Caco-2 (cell line): Measurements from ENCODE around the gene CDKL4. TPM values are rescaled to one million over a fixed set of nuclear protein-coding genes. Genes with fewer than 3 reads are reported as not detected.

ENCODE experiments used
- BruUV-seq: library from RNA; stranded (reverse); fragments of 400-500 nt; replicated peaks from 2 replicates; lab custom pipeline; 2021; lab: Mats Ljungman, UMichigan
- CTCF ChIA-PET: fragments of 300-600 bp; sonication (Branson Sonifier 250); formaldehyde crosslinking; loops from one replicate; lab custom pipeline; 2022; ENCODE audit warnings: antibody characterized with exemption; lab: Charles Lee
- POLR2A ChIA-PET: fragments of 300-600 bp; sonication (Branson Sonifier 250); formaldehyde crosslinking; loops from one replicate; lab custom pipeline; 2022; ENCODE audit warnings: antibody characterized with exemption; lab: Charles Lee
- DNase-seq, 2 experiments: peaks; one replicate each; pipeline versions ENCODE4 v3.0.0 to v3.0.0-alpha.2; 2020 to 2022
- H3K27me3 ChIP-seq: replicated peaks from 2 replicates; pipeline ENCODE4 v1.6.0; 2011; ENCODE audit warnings: low read length; ENCODE audit not compliant: control insufficient read depth, insufficient read depth
- H3K36me3 ChIP-seq: 2 replicates; pipeline ENCODE4 v1.5.1; 2011; ENCODE audit warnings: low read length; ENCODE audit not compliant: control insufficient read depth, insufficient read depth
- H3K4me1 ChIP-seq: fragments of 250-450 bp; sonication (Bioruptor Pico); 2 replicates; pipeline ENCODE4 v1.5.1; 2020; ENCODE audit warnings: mild to moderate bottlenecking
- H3K4me3 ChIP-seq: 2 replicates; pipeline ENCODE4 v1.5.1; 2011; ENCODE audit warnings: low read depth, mild to moderate bottlenecking, control low read depth, low read length
- H3K9me3 ChIP-seq: fragments of 250-450 bp; sonication (Bioruptor Pico); 2 replicates; pipeline ENCODE4 v1.5.1; 2020; ENCODE audit warnings: mild to moderate bottlenecking, moderate library complexity
- H3K27ac Mint-ChIP-seq: one replicate; pipeline ENCODE4 v1.8.0; 2022; ENCODE audit warnings: mixed read lengths; ENCODE audit not compliant: unreplicated experiment
- H3K27me3 Mint-ChIP-seq: one replicate; pipeline ENCODE4 v1.8.0; 2022; ENCODE audit warnings: mixed read lengths; ENCODE audit not compliant: insufficient read depth, unreplicated experiment
- H3K36me3 Mint-ChIP-seq: one replicate; pipeline ENCODE4 v1.8.0; 2022; ENCODE audit warnings: mild to moderate bottlenecking, mixed read lengths; ENCODE audit not compliant: insufficient read depth, unreplicated experiment
- H3K4me1 Mint-ChIP-seq: one replicate; pipeline ENCODE4 v1.8.0; 2022; ENCODE audit warnings: low read depth, mixed read lengths; ENCODE audit not compliant: unreplicated experiment
- H3K4me3 Mint-ChIP-seq: one replicate; pipeline ENCODE4 v1.8.0; 2022; ENCODE audit warnings: mild to moderate bottlenecking, moderate library complexity, mixed read lengths; ENCODE audit not compliant: unreplicated experiment
- H3K9me3 Mint-ChIP-seq: one replicate; pipeline ENCODE4 v1.8.0; 2022; ENCODE audit warnings: mixed read lengths; ENCODE audit not compliant: unreplicated experiment
- CTCF ChIP-seq, 2 experiments: fragments of 200-600 bp in 1 of 2; IDR thresholded peaks; 1 replicate in 1 of 2; 2 replicates in 1 of 2; pipeline versions ENCODE4 v1.5.1 to v1.8.0; 2011 to 2022; ENCODE audit warnings: antibody characterized with exemption in 1 of 2, control low read depth in 1 of 2, inconsistent platforms in 1 of 2, low read depth in 1 of 2, low read length in 1 of 2, mild to moderate bottlenecking in 1 of 2, moderate library complexity in 1 of 2; ENCODE audit not compliant: insufficient read depth in 1 of 2, severe bottlenecking in 1 of 2, unreplicated experiment in 1 of 2
- intact Hi-C: fragments of 100-400 bp; cut with micrococcal nuclease; formaldehyde crosslinking; loops from one replicate; pipeline ENCODE4 v1.10.0; 2022; ENCODE audit not compliant: unreplicated experiment
- total RNA-seq: library from RNA; stranded (reverse); gene quantifications from 2 replicates; pipeline ENCODE4 v1.2.3, GENCODE V29; 2022

CDKL4 gene
- total RNA-seq, 1 experiment from 2014 or later: 1.4 TPM

- H3K9me3 ChIP-seq: no peaks in the 10 kb centered on the region
- no peak for TF ChIP-seq CTCF (IDR thresholded peaks at IDR 0.05; ENCODE audit: insufficient read depth in 1 of 2, low read depth in 1 of 2, low read length in 1 of 2, severe bottlenecking in 1 of 2, unreplicated experiment in 1 of 2)
- no peaks in the 10 kb centered on the region for H3K4me1 Mint-ChIP-seq
- peaks cover 7% of the 10 kb centered on the region for H3K4me1 ChIP-seq
- ChIA-PET POLR2A (no interaction called here), CTCF (no interaction called here)
- no peaks in the 10 kb centered on the region for H3K27me3 ChIP-seq
- DNase-seq: no peak
- H3K27ac Mint-ChIP-seq: no peak overlapping the region
- H3K4me3 Mint-ChIP-seq: no peak overlapping the region
- no peaks in the 10 kb centered on the region for H3K36me3 ChIP-seq
- BruUV-seq: no TSS peak
- H3K9me3 Mint-ChIP-seq: no peaks in the 10 kb centered on the region
- intact Hi-C loops: loop anchor here (10.0 kb wide), 1 partner anchor 184 kb away; no protein-coding TSS in a partner anchor
- H3K4me3 ChIP-seq: no peak overlapping the region
- no peaks in the 10 kb centered on the region for H3K27me3 Mint-ChIP-seq
- peaks cover 7% of the 10 kb centered on the region for H3K36me3 Mint-ChIP-seq
Measured at GRCh38 chr2:39128919-39129391, 114.8 kb downstream of the CDKL4 start.

GRCh38 chr2:39127973-39128372 is 115.8 kb downstream of the CDKL4 start:
- Mint-ChIP-seq H3K9me3 (no peaks in the 10 kb centered on the region), H3K4me3 (no peak overlapping the region), H3K27me3 (no peaks in the 10 kb centered on the region), H3K4me1 (peaks cover 4% of the 10 kb centered on the region), H3K36me3 (peaks cover 15% of the 10 kb centered on the region), H3K27ac (no peak overlapping the region)
- H3K27me3 ChIP-seq: no peaks in the 10 kb centered on the region
- no peak for DNase-seq
- BruUV-seq: no TSS peak
- intact Hi-C loops: loop anchor here (10.0 kb wide), 1 partner anchor 183 kb away; no protein-coding TSS in a partner anchor
- no peak for TF ChIP-seq CTCF (IDR thresholded peaks at IDR 0.05; ENCODE audit: insufficient read depth in 1 of 2, low read depth in 1 of 2, low read length in 1 of 2, severe bottlenecking in 1 of 2, unreplicated experiment in 1 of 2)
- H3K9me3 ChIP-seq: no peaks in the 10 kb centered on the region
- H3K36me3 ChIP-seq: no peaks in the 10 kb centered on the region
- peaks cover 9% of the 10 kb centered on the region for H3K4me1 ChIP-seq
- no peak overlapping the region for H3K4me3 ChIP-seq
- ChIA-PET CTCF (no interaction called here), POLR2A (interaction anchor here (0.5 kb wide), 1 partner anchor 106 kb away, joined by 4 read pairs; no protein-coding TSS in a partner anchor)

Other genes with a start within 250 kb of the CDKL4 start
- gene SOS1, start 122.9 kb downstream of the CDKL4 start, total RNA-seq: 49.7 and 50.1 TPM in 2 replicates
- gene MAP4K3, start 193.3 kb upstream of the CDKL4 start, total RNA-seq: 46.1 and 50.7 TPM in 2 replicates